Spinal cord (tissue), 10 donors: ENCODE measurements around the gene NCOA5. TPM values are rescaled to one million over a fixed set of nuclear protein-coding genes. Genes with fewer than 3 reads are reported as not detected.
A peak's percentile ranks its signal among the peaks of the same experiment; 100 is the strongest.

Experiments
- DNase-seq, 6 donors: peaks; one replicate each; pipeline versions ENCODE4 v3.0.0 to v3.0.0-alpha.2; 2013 to 2015; ENCODE audit warnings: low spot score in 6 of 6, low read depth in 4 of 6
- H3K27ac ChIP-seq: one replicate; pipeline ENCODE4 v1.5.1; 2013; ENCODE audit warnings: low read depth, low read length, control low read depth
- H3K27me3 ChIP-seq: one replicate; pipeline ENCODE4 v1.6.1; 2013; ENCODE audit warnings: low read length; ENCODE audit not compliant: control insufficient read depth, insufficient read depth
- H3K36me3 ChIP-seq: one replicate; pipeline ENCODE4 v1.6.1; 2013; ENCODE audit warnings: low read length; ENCODE audit not compliant: control insufficient read depth, insufficient read depth
- H3K4me1 ChIP-seq: one replicate; pipeline ENCODE4 v1.6.1; 2013; ENCODE audit warnings: low read length; ENCODE audit not compliant: control insufficient read depth, insufficient read depth
- H3K4me3 ChIP-seq: one replicate; pipeline ENCODE4 v1.5.1; 2013; ENCODE audit warnings: low read depth, low read length, control low read depth
- H3K9me3 ChIP-seq: one replicate; pipeline ENCODE4 v1.6.1; 2013; ENCODE audit warnings: low read length; ENCODE audit not compliant: control insufficient read depth, insufficient read depth
- WGBS: methylation state at CpG from one replicate; pipeline ENCODE4 v1.1.5; 2013; ENCODE audit warnings: missing lambda C conversion rate; ENCODE audit not compliant: insufficient coverage; 5-methylcytosine and 5-hydroxymethylcytosine counted together
- polyA plus RNA-seq, 2 donors: library from polyadenylated mRNA; unstranded; fragments of 120-200 nt; gene quantifications; one replicate each; pipeline ENCODE4 v1.2.1, GENCODE V29; 2013; ENCODE audit not compliant: insufficient read length in 2 of 2
- total RNA-seq, 2 donors: library from RNA; depleted of rRNA in 1 of 2; stranded (reverse); fragments of 120-200 nt in 1 of 2; fragments of >200 nt in 1 of 2; gene quantifications; one replicate each; pipeline versions ENCODE4 v1.2.3 to v1.2.4, GENCODE V29; 2013 to 2014
- donor health status: healthy.

Gene NCOA5
- total and polyA plus RNA-seq, 4 donors, result 12.3 to 50.7 (median 40.0) TPM

GRCh38 chr20:46035253-46035652 is 54.5 kb downstream of the NCOA5 start:
- Histone ChIP-seq H3K4me3 (no peak overlapping the region), H3K36me3 (peaks cover 24% of the 10 kb centered on the region), H3K9me3 (no peaks in the 10 kb centered on the region), H3K4me1 (peaks cover 18% of the 10 kb centered on the region), H3K27ac (no peak overlapping the region), H3K27me3 (peaks cover 35% of the 10 kb centered on the region)
- WGBS, result 72% methylated on average over 5 of the region's 5 CpGs
- DNase-seq, result no peak

DNA sequence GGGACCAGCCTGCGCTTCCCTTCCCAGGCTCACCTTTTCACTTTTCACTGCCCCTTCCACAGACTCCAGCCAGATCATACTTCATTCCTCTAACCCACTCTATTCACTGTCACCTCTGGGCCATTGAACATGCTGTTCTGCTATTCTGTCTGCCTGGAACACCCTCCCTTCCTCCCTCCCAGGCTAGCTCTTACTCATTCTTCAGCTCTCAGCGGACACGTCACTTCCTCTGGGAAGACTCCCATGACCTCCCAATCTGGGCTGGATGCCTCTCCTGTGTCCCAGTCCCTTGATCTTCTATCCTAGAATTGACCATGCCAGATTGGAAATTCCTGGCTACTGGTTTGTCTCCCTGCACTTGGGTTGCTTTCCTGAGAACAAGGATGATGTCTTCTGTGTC is 55.7 kb downstream of the NCOA5 start:
- Histone ChIP-seq H3K4me1 (peaks cover 26% of the 10 kb centered on the region), H3K4me3 (no peak overlapping the region), H3K27me3 (peaks cover 46% of the 10 kb centered on the region), H3K36me3 (peaks cover 23% of the 10 kb centered on the region), H3K9me3 (no peaks in the 10 kb centered on the region), H3K27ac (no peak overlapping the region)
- no peak for DNase-seq
- WGBS, result 77% methylated on average over 3 of the region's 3 CpGs

DNA sequence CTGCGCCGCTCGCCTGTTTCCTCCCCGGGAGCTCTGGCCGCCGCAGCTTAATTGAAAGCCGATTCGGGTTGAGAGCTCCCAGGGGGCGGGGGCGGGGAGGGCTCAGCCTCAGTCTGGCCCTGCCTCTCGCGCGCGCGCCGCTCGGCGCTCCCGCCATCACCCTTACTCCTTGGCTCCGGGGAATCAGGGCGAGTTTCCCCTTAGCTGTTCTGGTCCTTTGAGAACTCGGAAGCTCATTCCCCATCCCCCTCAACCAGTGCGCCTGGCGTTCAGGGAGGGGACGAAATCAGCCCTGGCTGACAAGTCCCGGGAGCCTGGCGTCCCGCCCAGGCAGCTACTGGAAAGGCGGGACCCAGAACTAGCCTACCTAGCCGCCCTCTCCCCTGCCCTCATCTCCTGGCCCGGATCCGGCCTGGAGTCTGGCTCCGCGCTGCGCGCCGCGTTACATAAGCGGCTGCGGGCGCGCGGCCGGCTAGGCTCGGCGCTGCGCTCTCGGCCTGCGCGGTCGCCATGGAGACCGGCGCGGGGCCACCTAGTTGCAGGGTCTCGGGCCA is 58.0 kb downstream of the NCOA5 start:
- peaks cover 38% of the 10 kb centered on the region for H3K4me1 ChIP-seq
- peaks cover 58% of the 10 kb centered on the region for H3K27me3 ChIP-seq
- H3K9me3 ChIP-seq, result no peaks in the 10 kb centered on the region
- under 1% methylated on average over 55 of the region's 55 CpGs for WGBS
- no peak overlapping the region for H3K27ac ChIP-seq
- H3K4me3 ChIP-seq, result peak overlapping the region; percentile 45
- peaks cover 16% of the 10 kb centered on the region for H3K36me3 ChIP-seq
- DNase-seq, result peak in 2 of 6 donors; percentile 76 to 83

DNA sequence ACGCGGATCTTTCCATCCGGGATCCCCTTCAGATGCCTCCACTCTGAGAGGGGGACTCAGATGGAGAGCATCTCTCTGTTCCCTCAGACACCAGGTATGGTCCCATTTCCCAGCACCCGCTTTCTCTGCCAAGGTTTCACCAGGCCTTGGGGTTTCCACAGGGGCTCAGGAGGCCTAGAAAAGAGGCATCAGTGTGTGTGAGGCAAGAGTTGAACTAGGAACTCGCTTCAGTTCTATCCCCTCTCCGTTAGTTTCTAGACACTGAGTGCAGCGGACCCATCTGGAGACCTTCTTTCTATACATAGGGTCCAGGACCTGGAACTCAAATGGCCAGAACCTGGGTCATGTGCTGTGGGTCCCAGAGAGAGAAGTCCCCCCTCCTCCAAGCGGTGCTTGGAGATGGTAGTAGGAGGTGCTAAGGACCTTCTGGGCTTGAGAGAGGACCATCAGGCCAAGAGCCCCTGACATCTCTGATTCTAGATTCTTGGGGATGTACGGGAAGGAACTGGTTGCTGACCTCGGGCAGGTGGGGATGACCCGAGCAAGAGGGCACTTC is 58.7 kb downstream of the NCOA5 start:
- Histone ChIP-seq H3K27ac (no peak overlapping the region), H3K36me3 (peaks cover 11% of the 10 kb centered on the region), H3K4me1 (peaks cover 41% of the 10 kb centered on the region), H3K4me3 (peak overlapping the region; percentile 45), H3K27me3 (peaks cover 58% of the 10 kb centered on the region), H3K9me3 (no peaks in the 10 kb centered on the region)
- 13% methylated on average over 9 of the region's 11 CpGs for WGBS
- DNase-seq, result peak in 1 of 6 donors; percentile 34

- H3K36me3 ChIP-seq, result peaks cover 7% of the 10 kb centered on the region
- H3K9me3 ChIP-seq, result no peaks in the 10 kb centered on the region
- H3K27ac ChIP-seq, result no peak overlapping the region
- peaks cover 58% of the 10 kb centered on the region for H3K27me3 ChIP-seq
- H3K4me3 ChIP-seq, result peak overlapping the region; percentile 45
- H3K4me1 ChIP-seq, result peaks cover 47% of the 10 kb centered on the region
- peak in 2 of 6 donors; percentile 15 to 54 for DNase-seq
- WGBS, result 2% methylated on average over 36 of the region's 49 CpGs
These were observed 59.3 kb downstream of the NCOA5 start for GRCh38 chr20:46030284-46031013.

DNA sequence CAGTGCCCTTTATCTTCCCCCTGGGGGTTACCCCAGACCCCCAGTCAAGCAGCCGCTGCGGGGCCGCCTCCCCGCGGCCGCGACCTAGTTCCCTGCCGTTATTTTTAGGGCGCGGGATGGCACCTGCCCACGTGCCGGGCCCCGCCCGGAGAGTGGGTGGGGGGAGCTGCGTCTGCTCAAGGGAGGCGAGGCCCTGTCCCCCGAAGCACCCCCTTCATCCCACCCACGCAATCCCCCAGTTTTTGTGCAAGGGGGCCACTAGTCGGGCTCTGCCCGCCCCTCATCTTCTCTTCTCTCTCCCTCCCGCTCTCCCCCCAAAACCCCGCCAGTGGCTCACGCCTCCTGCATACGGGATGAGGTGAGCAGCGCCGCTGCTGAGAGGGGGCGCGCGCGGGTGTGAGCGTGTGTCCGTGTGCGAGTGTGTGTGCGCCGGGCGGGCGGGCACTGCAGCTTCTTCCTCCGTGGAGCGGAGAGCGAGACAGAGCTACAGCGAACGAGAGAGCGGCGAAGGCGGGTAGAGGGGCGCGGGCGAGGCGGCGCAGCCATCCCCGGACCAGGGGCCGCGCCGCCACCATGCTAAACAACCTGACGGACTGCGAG is 60.9 kb downstream of the NCOA5 start, which contains the start of gene SLC12A5:
Gene SLC12A5, plus strand, starts transcription at position 444 of the 600 bp plus-strand sequence. Its CDS starts 130 bp downstream, at position 574.
- H3K27ac ChIP-seq, result no peak within 1 kb of the TSS
- no peaks in the 10 kb centered on the region for H3K36me3 ChIP-seq
- peak within 1 kb of the TSS; percentile 45 for H3K4me3 ChIP-seq
- H3K27me3 ChIP-seq, result peaks cover 58% of the 10 kb centered on the region
- WGBS, result 5% methylated on average over 44 of the region's 56 CpGs
- peaks cover 50% of the 10 kb centered on the region for H3K4me1 ChIP-seq
- peak in 2 of 6 donors; percentile 74 to 96 for DNase-seq
- H3K9me3 ChIP-seq, result no peaks in the 10 kb centered on the region

- 54% methylated on average over 6 of the region's 7 CpGs for WGBS
- H3K4me1 ChIP-seq, result peaks cover 51% of the 10 kb centered on the region
- no peak overlapping the region for H3K4me3 ChIP-seq
- H3K27ac ChIP-seq, result no peak overlapping the region
- peaks cover 52% of the 10 kb centered on the region for H3K27me3 ChIP-seq
- no peak for DNase-seq
- H3K9me3 ChIP-seq, result no peaks in the 10 kb centered on the region
- no peaks in the 10 kb centered on the region for H3K36me3 ChIP-seq
These were observed 61.7 kb downstream of the NCOA5 start for GRCh38 chr20:46028110-46028509.

- Histone ChIP-seq H3K36me3 (no peaks in the 10 kb centered on the region), H3K27ac (no peak overlapping the region), H3K27me3 (peaks cover 47% of the 10 kb centered on the region), H3K9me3 (no peaks in the 10 kb centered on the region), H3K4me1 (peaks cover 58% of the 10 kb centered on the region), H3K4me3 (no peak overlapping the region)
- peak in 2 of 6 donors; percentile 30 to 65 for DNase-seq
- WGBS, result 14% methylated on average over 3 of the region's 4 CpGs
These were observed 62.4 kb downstream of the NCOA5 start for GRCh38 chr20:46027245-46027853.

DNA sequence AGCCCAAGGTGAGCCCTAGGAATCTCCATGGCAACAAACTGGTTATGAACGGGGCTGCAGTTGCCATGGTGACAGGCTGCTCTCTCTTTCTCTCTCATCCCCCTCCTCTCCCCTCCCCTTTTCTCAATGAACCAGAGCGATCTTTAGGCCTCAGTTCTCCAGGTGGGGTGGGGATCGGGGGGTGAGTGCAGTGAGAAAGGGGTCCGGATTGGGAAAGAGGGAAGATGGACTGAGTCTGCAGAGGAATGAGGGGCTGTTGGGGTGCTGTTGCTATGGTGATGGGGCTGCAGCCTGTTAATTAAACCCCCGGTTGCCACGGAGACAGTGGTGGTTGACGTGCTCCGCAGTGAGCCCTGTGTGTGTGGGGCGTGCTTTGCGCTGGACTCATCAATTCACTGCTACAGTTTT is 64.4 kb downstream of the NCOA5 start:
- Histone ChIP-seq H3K4me1 (peaks cover 55% of the 10 kb centered on the region), H3K4me3 (no peak overlapping the region), H3K27me3 (peaks cover 36% of the 10 kb centered on the region), H3K9me3 (no peaks in the 10 kb centered on the region), H3K36me3 (no peaks in the 10 kb centered on the region), H3K27ac (peak overlapping the region; percentile 40)
- peak in 2 of 6 donors; percentile 79 to 96 for DNase-seq
- 7% methylated on average over 7 of the region's 10 CpGs for WGBS
